ENCODE results near the gene OR11H6.

DNA sequence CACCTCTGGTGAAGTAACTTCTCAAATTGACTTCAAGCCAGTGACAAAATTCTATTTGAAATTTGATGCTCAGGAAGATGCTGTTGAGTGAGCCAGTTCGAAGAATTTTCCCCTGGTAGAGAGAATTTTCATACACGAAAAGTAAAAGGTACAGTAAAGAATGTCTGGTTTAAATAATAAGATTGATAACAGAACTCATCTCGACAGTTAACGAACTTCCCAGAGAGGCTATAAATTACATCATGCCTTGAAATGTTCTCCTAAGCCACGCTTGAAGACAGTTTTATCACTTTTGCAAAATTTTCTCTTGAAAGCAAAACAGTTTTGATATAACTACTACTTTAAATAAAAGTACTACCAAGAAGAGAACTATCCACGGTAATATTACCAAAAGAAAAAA lies 47.2 kb upstream of the OR11H6 start:
- TF ChIP-seq CREB5 (CRISPR knock-in tag; IDR thresholded peaks at IDR 0.05; ENCODE audit: low read depth) (no peak), CSDC2 (CRISPR knock-in tag; IDR thresholded peaks at IDR 0.05) (no peak), CSRNP3 (CRISPR knock-in tag; IDR thresholded peaks at IDR 0.05) (no peak), SNAI2 (CRISPR knock-in tag; IDR thresholded peaks at IDR 0.05) (no peak), RARB (CRISPR knock-in tag; IDR thresholded peaks at IDR 0.05) (no peak), ZNF565 (CRISPR knock-in tag; conservative IDR thresholded peaks at IDR 0.05; ENCODE audit: low read depth) (no peak), TSHZ2 (CRISPR knock-in tag; IDR thresholded peaks at IDR 0.05) (no peak), GLIS3 (CRISPR knock-in tag; IDR thresholded peaks at IDR 0.05) (no peak), ARNTL (CRISPR knock-in tag; IDR thresholded peaks at IDR 0.05; ENCODE audit: borderline replicate concordance, low read depth) (no peak), ZFP3 (CRISPR knock-in tag; IDR thresholded peaks at IDR 0.05) (no peak), ESRRG (CRISPR knock-in tag; IDR thresholded peaks at IDR 0.05) (no peak), OSR1 (CRISPR knock-in tag; IDR thresholded peaks at IDR 0.05) (no peak), ZFP30 (CRISPR knock-in tag; IDR thresholded peaks at IDR 0.05) (no peak)
- TF ChIP-seq, protein P1, sequence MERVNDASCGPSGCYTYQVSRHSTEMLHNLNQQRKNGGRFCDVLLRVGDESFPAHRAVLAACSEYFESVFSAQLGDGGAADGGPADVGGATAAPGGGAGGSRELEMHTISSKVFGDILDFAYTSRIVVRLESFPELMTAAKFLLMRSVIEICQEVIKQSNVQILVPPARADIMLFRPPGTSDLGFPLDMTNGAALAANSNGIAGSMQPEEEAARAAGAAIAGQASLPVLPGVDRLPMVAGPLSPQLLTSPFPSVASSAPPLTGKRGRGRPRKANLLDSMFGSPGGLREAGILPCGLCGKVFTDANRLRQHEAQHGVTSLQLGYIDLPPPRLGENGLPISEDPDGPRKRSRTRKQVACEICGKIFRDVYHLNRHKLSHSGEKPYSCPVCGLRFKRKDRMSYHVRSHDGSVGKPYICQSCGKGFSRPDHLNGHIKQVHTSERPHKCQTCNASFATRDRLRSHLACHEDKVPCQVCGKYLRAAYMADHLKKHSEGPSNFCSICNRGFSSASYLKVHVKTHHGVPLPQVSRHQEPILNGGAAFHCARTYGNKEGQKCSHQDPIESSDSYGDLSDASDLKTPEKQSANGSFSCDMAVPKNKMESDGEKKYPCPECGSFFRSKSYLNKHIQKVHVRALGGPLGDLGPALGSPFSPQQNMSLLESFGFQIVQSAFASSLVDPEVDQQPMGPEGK (CRISPR knock-in tag; IDR thresholded peaks at IDR 0.05; ENCODE audit: borderline replicate concordance), result no peak
